CD14-positive monocyte (primary cell): ENCODE data around the gene PDE7B. TPM values are rescaled to one million over a fixed set of nuclear protein-coding genes. Genes with fewer than 3 reads are reported as not detected.

Experiments
- DNase-seq, 3 donors: peaks; one replicate each; pipeline ENCODE4 v3.0.0-alpha.2; 2011 to 2022
- H2AFZ ChIP-seq: 2 replicates; pipeline ENCODE4 v1.6.0; 2012; ENCODE audit warnings: mild to moderate bottlenecking, low read depth, low read length, inconsistent platforms; ENCODE audit not compliant: insufficient read depth, poor library complexity, severe bottlenecking
- H3K27ac ChIP-seq, 2 donors: 1 replicate in 1 of 2; 2 replicates in 1 of 2; pipeline ENCODE4 v1.5.1; 2012 to 2013; ENCODE audit warnings: low read length in 2 of 2, control low read depth in 1 of 2, inconsistent platforms in 1 of 2, low read depth in 1 of 2, mild to moderate bottlenecking in 1 of 2
- H3K27me3 ChIP-seq, 2 donors: one replicate each; pipeline versions ENCODE4 v1.6.0 to v1.6.1; 2011 to 2013; ENCODE audit warnings: low read length in 2 of 2; ENCODE audit not compliant: control insufficient read depth in 2 of 2, insufficient read depth in 2 of 2
- H3K36me3 ChIP-seq, 2 donors: replicated peaks in 1 of 2; 1 replicate in 1 of 2; 2 replicates in 1 of 2; pipeline versions ENCODE4 v1.5.1 to v1.6.1; 2012 to 2013; ENCODE audit warnings: low read length in 2 of 2, control low read depth in 1 of 2, inconsistent platforms in 1 of 2, mild to moderate bottlenecking in 1 of 2; ENCODE audit not compliant: insufficient read depth in 2 of 2, control insufficient read depth in 1 of 2
- H3K4me1 ChIP-seq, 2 donors: 1 replicate in 1 of 2; 2 replicates in 1 of 2; pipeline versions ENCODE4 v1.5.1 to v1.6.1; 2012 to 2013; ENCODE audit warnings: low read length in 2 of 2, control low read depth in 1 of 2, inconsistent platforms in 1 of 2, mild to moderate bottlenecking in 1 of 2, moderate library complexity in 1 of 2; ENCODE audit not compliant: insufficient read depth in 2 of 2, control insufficient read depth in 1 of 2
- H3K4me2 ChIP-seq: replicated peaks from 2 replicates; pipeline ENCODE3; 2012; ENCODE audit warnings: low read length, moderate library complexity, mild to moderate bottlenecking; ENCODE audit not compliant: poor library complexity, severe bottlenecking; ENCODE audit errors: extremely low read depth
- H3K4me3 ChIP-seq, 3 experiments: fragments of 200-600 bp in 1 of 3; sonication (generic) in 1 of 3; replicated peaks in 1 of 3; 1 replicate in 2 of 3; 2 replicates in 1 of 3; pipeline ENCODE4 v1.5.1; 2011 to 2013; ENCODE audit warnings: low read length in 3 of 3, mild to moderate bottlenecking in 3 of 3, control low read depth in 2 of 3, low read depth in 2 of 3, inconsistent platforms in 1 of 3, moderate library complexity in 1 of 3
- H3K79me2 ChIP-seq: 2 replicates; pipeline ENCODE4 v1.6.0; 2012; ENCODE audit warnings: mild to moderate bottlenecking, control low read depth, inconsistent platforms, low read length, moderate library complexity; ENCODE audit not compliant: insufficient read depth
- H3K9ac ChIP-seq: 2 replicates; pipeline ENCODE4 v1.6.0; 2017; ENCODE audit warnings: low read length, mild to moderate bottlenecking; ENCODE audit not compliant: insufficient read depth, poor library complexity, severe bottlenecking
- H3K9me3 ChIP-seq, 2 donors: replicated peaks in 1 of 2; 1 replicate in 1 of 2; 2 replicates in 1 of 2; pipeline versions ENCODE4 v1.5.1 to v1.6.1; 2012 to 2013; ENCODE audit warnings: low read length in 2 of 2, control low read depth in 1 of 2; ENCODE audit not compliant: control insufficient read depth in 1 of 2, insufficient read depth in 1 of 2
- H4K20me1 ChIP-seq: 2 replicates; pipeline ENCODE4 v1.6.0; 2012; ENCODE audit warnings: mild to moderate bottlenecking, low read length, control low read depth, moderate library complexity; ENCODE audit not compliant: insufficient read depth
- H3K27ac Mint-ChIP-seq, 7 donors: one replicate each; pipeline ENCODE4 v1.8.0; 2020; ENCODE audit warnings: mild to moderate bottlenecking in 7 of 7, mixed read lengths in 7 of 7, moderate library complexity in 6 of 7, inconsistent platforms in 2 of 7
- H3K27me3 Mint-ChIP-seq, 3 donors: one replicate each; pipeline ENCODE4 v1.8.0; 2021 to 2022; ENCODE audit warnings: low read depth in 3 of 3, mild to moderate bottlenecking in 3 of 3, mixed read lengths in 3 of 3, moderate library complexity in 3 of 3, inconsistent platforms in 1 of 3
- H3K36me3 Mint-ChIP-seq, 2 donors: one replicate each; pipeline ENCODE4 v1.8.0; 2020; ENCODE audit warnings: mixed read lengths in 2 of 2, inconsistent platforms in 1 of 2, mild to moderate bottlenecking in 1 of 2
- H3K4me1 Mint-ChIP-seq: one replicate; pipeline ENCODE4 v1.8.0; 2020; ENCODE audit warnings: mild to moderate bottlenecking, mixed read lengths
- H3K4me3 Mint-ChIP-seq, 2 donors: one replicate each; pipeline ENCODE4 v1.8.0; 2020; ENCODE audit warnings: mild to moderate bottlenecking in 2 of 2, mixed read lengths in 2 of 2, moderate library complexity in 1 of 2
- H3K9me3 Mint-ChIP-seq, 7 donors: one replicate each; pipeline ENCODE4 v1.8.0; 2020 to 2022; ENCODE audit warnings: mixed read lengths in 7 of 7, mild to moderate bottlenecking in 6 of 7, moderate library complexity in 6 of 7, inconsistent platforms in 2 of 7
- WGBS: methylation state at CpG from one replicate; pipeline ENCODE4 v1.1.5; 2013; ENCODE audit warnings: missing lambda C conversion rate; ENCODE audit not compliant: insufficient coverage; 5-methylcytosine and 5-hydroxymethylcytosine counted together
- intact Hi-C, 2 donors: fragments of 100-400 bp; cut with micrococcal nuclease; formaldehyde crosslinking; loops; one replicate each; pipeline versions ENCODE4 v1.15.0 to v1.15.1; 2023
- polyA plus RNA-seq, 3 donors: library from polyadenylated mRNA; depleted of rRNA in 1 of 3; unstranded in 2 of 3; stranded (reverse) in 1 of 3; fragments of 300-500 nt in 2 of 3; fragments of >200 nt in 1 of 3; fragmentation: Illumina TruSeq in 2 of 3; gene quantifications; 1 replicate in 2 of 3; 2 replicates in 1 of 3; pipeline ENCODE4 v1.2.3, GENCODE V29; 2012 to 2021
- TF ChIP-seq, protein P1 (sequence below): fragments of 200-600 bp; IDR thresholded peaks from one replicate; pipeline ENCODE4 v1.8.0; 2022; ENCODE audit warnings: antibody characterized with exemption, mild to moderate bottlenecking

Gene PDE7B
- polyA plus RNA-seq, 3 donors, result 0.37 to 1.1 (median 0.89) TPM

DNA sequence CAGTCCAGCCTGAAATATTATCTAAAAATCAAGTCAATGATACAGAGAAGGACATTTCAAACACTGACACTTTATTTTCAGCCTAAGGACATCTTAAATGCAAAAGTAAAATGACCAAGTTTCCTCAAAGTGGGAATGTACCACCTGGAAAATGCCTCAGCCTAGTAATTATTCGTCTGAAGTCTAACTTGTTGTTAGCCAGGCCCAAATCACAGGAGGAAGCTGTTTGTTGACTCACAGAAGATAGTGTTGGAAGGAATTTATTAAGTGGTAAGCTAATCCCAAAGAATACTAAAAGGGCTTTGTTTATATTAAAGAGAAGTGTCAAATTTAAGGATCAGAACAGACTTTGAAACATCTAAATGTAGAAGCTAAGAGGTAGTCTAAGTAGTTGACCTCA is 2.5 kb downstream of the PDE7B start:
- no peak overlapping the region for H3K9ac ChIP-seq
- no peak for DNase-seq
- H3K27ac ChIP-seq, result no peak overlapping the region
- Mint-ChIP-seq H3K36me3 (no peaks in the 10 kb centered on the region), H3K4me3 (no peak overlapping the region), H3K27ac (peak overlapping the region in 1 of 7 donors; percentile 17), H3K9me3 (no peaks in the 10 kb centered on the region), H3K27me3 (peaks cover 0 to 3% (median 0%) of the 10 kb centered on the region in 3 donors), H3K4me1 (peaks cover 23% of the 10 kb centered on the region)
- H3K4me2 ChIP-seq, result no peak overlapping the region
- no peaks in the 10 kb centered on the region for H3K36me3 ChIP-seq
- no peak overlapping the region for H3K4me3 ChIP-seq
- H2AFZ ChIP-seq, result no peak overlapping the region
- H3K27me3 ChIP-seq, result no peaks in the 10 kb centered on the region
- intact Hi-C loops, result no loop called here
- WGBS, result no CpG with 5 or more reads among the region's 1 CpG
- TF ChIP-seq, protein P1, sequence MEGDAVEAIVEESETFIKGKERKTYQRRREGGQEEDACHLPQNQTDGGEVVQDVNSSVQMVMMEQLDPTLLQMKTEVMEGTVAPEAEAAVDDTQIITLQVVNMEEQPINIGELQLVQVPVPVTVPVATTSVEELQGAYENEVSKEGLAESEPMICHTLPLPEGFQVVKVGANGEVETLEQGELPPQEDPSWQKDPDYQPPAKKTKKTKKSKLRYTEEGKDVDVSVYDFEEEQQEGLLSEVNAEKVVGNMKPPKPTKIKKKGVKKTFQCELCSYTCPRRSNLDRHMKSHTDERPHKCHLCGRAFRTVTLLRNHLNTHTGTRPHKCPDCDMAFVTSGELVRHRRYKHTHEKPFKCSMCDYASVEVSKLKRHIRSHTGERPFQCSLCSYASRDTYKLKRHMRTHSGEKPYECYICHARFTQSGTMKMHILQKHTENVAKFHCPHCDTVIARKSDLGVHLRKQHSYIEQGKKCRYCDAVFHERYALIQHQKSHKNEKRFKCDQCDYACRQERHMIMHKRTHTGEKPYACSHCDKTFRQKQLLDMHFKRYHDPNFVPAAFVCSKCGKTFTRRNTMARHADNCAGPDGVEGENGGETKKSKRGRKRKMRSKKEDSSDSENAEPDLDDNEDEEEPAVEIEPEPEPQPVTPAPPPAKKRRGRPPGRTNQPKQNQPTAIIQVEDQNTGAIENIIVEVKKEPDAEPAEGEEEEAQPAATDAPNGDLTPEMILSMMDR, result no peak
- H3K79me2 ChIP-seq, result no peaks in the 10 kb centered on the region
- H3K9me3 ChIP-seq, result no peaks in the 10 kb centered on the region
- H3K4me1 ChIP-seq, result peaks cover 20 to 21% of the 10 kb centered on the region in 2 donors
- no peaks in the 10 kb centered on the region for H4K20me1 ChIP-seq

DNA sequence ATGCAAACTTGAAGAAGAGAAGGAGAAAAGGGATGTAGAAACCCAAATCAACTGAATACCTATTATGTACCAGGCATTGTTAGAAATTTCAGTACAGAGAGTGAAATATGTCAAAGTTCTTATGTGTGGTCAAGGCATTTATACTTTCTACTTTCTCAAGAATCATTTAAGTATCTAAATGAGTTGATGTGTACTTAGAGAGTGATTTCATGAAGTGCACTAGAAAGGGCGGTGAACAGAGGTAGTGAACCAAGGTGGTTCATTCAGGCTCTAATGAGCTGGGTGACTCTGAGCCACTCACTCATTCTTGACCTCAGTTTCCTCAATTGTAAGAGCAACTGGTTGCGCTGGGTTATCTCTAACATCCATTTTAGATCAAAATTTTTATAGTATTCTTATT is 3.3 kb downstream of the PDE7B start:
- no CpG with 5 or more reads among the region's 2 CpGs for WGBS
- H3K4me1 ChIP-seq, result peaks cover 20 to 21% of the 10 kb centered on the region in 2 donors
- no peaks in the 10 kb centered on the region for H3K79me2 ChIP-seq
- no peaks in the 10 kb centered on the region for H3K9me3 Mint-ChIP-seq
- no peak for DNase-seq
- H3K4me3 Mint-ChIP-seq, result no peak overlapping the region
- no peaks in the 10 kb centered on the region for H3K27me3 ChIP-seq
- intact Hi-C loops, result no loop called here
- no peaks in the 10 kb centered on the region for H3K36me3 ChIP-seq
- no peaks in the 10 kb centered on the region for H3K36me3 Mint-ChIP-seq
- H3K9ac ChIP-seq, result no peak overlapping the region
- peak overlapping the region in 1 of 7 donors; percentile 46 for H3K27ac Mint-ChIP-seq
- H3K4me1 Mint-ChIP-seq, result peaks cover 23% of the 10 kb centered on the region
- no peak overlapping the region for H3K4me3 ChIP-seq
- no peak overlapping the region for H3K4me2 ChIP-seq
- no peak overlapping the region for H3K27ac ChIP-seq
- H3K27me3 Mint-ChIP-seq, result peaks cover 0 to 3% (median 0%) of the 10 kb centered on the region in 3 donors
- H3K9me3 ChIP-seq, result no peaks in the 10 kb centered on the region
- TF ChIP-seq, protein P1, result no peak
- H4K20me1 ChIP-seq, result no peaks in the 10 kb centered on the region
- no peak overlapping the region for H2AFZ ChIP-seq
